Measurements from ENCODE around the gene PACRG.

PACRG gene

DNA sequence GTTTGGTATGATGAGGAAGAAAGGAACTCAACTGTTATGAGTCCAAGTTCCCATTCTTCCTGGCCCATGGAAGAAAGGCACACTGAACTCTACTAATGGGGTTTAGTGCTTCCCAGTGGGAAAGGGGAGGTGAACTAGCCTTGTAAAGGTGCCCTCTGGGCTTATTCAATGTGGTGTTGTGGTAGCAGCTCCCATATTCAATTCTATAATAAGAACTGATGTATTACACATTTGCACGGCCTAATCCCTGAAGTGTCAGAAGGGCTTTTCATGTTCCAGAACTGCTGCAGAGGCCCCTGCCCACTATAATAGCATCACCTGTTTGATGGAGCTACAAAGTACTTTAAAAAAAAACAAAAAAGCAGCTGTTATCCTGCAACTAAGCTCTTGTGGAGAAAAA lies 17.4 kb upstream of the PACRG start:
- DNase-seq (ENCODE audit: low read depth in 2 of 2) = no peak

DNA sequence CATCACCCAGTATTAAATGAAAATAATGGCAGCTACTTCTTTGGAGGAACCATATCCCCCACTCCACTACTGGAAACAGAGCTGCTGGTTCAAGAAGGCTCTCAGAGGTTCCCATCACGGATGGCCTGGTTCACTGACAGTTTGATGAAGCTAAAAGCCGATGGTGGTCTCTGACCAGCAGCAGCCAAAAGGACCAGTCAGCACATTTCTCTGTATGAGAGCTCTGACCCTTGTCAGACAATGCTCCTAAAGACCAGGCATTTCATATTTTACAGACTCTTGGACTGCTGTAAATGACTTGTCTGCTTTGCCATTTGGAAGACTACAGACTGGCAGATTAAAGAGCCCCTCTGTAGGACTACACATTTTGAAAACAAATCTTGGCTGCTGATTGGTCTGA lies 16.8 kb upstream of the PACRG start:
- DNase-seq (ENCODE audit: low read depth in 2 of 2) = no peak

DNA sequence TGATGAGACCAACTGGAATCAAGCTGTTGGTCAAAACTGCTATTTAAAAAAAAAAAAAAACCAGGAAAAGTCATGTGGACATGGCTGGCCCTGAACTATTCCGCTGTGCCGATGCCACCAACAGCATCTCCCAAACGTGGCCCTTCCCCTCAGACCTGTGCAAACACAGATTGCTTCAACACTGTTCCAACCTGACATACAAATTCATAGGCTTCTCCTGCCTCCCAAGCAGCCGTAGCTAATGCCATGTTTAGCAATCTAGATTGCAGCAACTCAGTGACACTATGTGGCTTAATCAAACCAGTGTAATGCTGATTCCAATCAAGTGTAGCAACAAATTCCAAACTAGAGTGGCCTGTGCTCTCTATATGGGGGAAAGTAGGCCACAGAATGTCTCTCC lies 16.4 kb upstream of the PACRG start:
- no peak for DNase-seq (ENCODE audit: low read depth in 2 of 2)

DNA sequence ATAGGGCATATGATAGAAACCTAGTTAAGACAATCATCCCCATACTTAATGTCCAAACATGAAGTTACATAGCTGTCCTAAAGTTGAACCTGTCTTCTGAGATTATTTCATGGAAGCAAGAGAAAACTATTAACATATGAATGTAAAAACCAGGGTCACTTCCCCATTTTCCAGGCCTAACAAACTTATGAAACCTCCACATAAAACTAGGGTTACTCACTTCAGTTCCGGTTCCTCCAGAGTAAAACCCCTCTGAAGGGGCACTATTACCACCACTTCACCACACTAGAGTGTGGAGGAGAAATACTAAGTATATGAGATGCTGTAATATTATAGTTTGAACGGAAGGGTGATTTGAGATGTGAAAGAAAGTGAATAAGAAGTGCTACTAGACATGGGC lies 15.1 kb upstream of the PACRG start:
- DNase-seq (ENCODE audit: low read depth in 2 of 2) = no peak

DNA sequence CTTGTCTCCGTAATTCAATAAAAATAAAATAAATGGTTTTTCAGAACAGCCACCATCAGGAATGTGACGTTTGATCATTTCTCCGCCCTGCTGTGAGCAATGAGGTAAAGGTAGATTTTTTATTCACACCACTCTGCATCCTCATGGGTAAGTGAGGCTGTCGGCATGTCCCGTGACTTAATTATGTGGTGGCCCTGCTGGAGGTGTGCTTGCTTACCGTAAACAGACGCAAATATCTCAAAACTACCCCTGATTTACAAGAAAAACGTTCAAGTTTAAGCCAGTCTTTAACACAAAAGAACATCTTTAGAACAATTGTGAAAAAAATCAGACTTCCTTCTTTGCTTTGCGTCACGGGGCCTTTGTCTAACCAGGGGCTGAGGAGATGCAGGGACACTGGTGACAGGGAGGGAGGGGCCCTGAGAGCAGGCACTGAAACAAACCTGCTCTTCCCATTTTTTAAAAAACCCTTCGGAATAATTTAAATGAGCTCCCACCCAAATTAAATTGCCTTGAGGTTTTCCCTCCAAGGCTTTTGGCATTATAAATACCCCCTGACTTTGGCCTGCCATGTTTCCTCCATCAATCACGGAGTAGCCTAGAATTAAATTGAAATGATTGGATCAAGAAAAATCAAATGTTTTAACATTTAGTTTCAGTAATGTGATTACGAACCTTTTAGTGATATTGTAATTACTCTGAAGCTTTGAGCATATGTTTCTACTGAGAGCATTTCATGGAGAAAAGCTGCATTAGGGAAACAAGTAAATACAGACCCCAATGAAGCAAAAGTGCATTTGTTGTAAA lies 13.6 kb upstream of the PACRG start:
- no peak for DNase-seq (ENCODE audit: low read depth in 2 of 2)

DNA sequence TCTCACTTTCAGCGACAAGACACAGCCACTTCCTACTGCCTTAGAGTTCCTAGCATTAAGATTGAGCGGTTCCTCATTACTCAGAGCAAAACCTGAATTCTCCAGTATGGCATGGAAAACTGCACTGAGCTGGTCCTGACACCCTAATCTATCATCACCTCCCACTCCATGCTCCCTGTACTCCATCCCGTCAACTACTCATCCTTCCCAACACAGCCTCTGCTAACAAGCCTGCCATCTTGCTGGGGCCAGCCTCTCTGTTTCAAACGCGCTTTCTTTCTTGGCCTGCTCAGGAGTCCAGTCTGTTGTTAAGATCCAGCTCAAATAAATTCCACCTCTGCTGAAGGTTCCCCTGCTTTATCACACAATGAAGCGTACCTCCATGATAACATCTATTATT lies 12.2 kb upstream of the PACRG start:
- no peak for DNase-seq (ENCODE audit: low read depth in 2 of 2)

DNA sequence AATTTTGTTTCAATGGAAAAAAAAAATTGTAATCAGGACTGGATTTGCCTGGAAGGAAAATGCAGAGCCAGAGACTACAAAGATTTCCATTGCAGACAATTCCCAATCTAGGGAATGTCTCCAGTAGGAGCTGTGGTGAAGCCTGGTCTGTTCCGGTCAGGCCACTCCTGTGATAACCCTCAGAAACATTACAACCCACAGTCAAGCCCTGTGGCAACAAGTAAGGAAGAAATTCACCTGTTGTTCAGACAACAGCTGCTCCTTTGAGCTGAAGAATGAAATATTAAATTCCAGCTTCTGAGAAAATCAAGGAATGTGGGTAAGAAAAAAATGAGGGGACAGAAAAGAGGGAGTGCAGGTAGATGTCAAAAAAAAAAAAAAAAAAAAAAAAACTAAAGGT lies 8.2 kb upstream of the PACRG start:
- no peak for DNase-seq (ENCODE audit: low read depth in 2 of 2)

DNA sequence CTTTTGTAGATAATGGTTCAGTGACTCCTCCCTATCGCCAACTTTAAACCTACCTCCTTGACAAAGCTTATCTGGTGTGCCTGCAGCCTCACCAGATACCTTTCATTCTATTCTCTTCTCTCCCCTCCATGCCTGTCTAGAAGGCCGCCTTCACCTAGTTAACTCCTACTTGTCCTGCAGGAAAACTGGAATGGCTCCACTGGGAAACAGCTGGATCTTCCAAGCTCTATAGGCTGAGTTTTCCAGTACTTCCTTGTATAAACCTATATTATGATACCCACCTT lies 6.4 kb upstream of the PACRG start:
- DNase-seq (ENCODE audit: low read depth in 2 of 2) = no peak

DNA sequence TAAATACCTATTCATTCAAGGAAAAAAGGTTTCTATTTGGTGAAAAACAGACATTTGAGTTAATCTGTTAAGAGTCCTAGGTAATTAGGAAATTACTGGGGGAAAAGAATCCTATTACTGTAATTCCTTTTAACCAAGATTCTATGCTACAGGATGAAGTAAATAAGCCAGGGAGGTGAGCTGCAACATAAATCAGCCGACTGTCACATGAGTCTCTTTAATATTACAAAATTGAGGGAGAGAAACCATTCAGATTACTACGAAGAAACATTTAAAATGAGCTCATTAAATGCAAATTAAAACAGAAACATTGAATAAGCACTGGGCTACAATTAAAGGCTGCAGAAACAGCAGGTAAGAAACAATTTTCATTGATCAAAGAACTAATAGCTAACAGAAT lies 5.5 kb upstream of the PACRG start:
- DNase-seq (ENCODE audit: low read depth in 2 of 2) = no peak

DNA sequence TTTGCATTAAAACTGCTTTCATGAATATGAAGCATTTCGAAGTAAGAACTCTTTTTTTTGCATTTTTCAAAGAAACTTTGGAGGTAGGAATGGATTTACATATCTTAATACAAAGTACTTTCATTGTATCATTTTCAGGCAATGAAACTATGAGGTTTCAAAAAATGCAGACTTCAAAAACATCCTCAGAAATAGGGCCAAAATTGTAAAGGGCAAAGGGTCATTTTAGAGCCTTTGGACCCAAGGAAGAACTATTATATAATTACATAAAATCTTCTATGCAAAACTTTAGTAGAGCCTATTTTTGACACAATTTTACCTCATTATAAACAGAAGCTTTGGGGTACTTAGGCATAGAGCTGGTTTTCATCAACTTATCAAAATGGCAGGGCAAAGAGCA lies 5.1 kb upstream of the PACRG start:
- DNase-seq (ENCODE audit: low read depth in 2 of 2) = no peak

DNA sequence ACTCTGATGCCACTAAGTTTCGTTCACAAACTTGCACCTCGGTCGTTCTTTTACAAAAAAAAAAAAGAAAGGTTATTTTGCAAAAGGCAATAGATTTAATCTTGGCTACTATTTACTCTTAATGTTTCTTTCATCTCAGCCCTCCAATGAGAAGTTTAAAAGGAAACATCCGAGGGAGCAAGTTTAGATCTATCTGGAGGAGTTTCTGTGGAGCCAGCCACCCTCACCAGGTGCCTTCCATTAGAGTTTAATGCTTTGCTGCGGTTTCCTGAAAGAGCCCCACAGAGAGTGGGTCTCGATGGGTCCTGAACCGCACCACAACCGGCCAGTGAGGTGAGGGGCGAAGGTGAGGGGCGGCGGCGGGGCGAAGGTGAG lies 840 bp upstream of the PACRG start:
- DNase-seq (ENCODE audit: low read depth in 2 of 2) = no peak

DNA sequence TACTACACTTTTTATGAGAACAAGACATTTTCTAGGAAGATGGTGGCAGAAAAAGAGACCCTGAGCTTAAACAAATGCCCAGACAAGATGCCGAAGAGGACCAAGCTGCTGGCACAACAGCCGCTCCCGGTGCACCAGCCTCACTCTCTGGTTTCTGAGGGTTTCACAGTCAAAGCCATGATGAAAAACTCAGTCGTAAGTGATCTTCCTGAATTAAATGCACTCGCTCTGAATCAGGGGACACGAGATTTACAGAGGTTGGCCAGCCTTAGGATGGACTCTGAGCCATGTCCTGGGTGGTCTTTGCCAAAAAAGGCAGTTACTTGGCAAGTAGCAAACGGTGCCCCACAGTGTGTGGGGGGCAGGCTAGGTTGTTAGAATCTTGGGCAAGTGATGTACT lies 423 bp downstream of the PACRG start:
- DNase-seq (ENCODE audit: low read depth in 2 of 2) = no peak

DNA sequence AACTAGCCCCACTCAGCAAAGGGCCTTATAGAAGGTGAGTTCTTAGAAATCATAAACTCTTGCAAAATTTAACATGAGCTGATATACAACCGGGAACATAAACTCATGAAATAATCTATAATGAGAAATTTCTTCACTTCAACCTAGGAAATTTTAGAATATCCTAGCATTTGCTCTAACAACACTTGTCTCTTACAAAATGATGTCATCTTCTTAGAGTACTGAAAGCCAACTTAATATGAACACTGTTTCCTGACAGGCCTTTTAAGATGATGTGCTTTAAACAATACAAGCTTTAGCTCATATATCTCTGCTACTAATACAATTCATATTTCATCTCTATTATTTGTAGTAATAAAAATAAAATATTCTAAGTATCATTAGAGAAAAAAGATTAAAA lies 932 bp downstream of the PACRG start:
- no peak for DNase-seq (ENCODE audit: low read depth in 2 of 2)

DNA sequence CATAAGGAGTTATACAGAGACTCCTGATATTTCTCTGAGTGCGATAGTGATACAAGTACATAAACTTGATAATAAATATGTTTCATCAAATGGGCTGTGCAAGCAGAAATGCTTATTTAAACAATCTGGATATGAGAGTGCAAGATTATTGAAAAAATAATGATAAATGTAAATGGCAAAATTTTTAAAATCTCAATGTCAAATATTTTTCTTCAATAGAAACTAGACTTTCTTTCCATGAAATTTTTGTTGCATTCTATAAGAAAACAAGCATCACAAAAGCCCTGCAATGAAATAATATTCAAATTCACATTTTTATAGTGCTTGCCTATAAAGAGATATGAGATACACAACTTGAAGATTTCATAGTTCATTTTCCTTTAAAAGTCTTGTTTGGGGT lies 2.7 kb downstream of the PACRG start:
- no peak for DNase-seq (ENCODE audit: low read depth in 2 of 2)

DNA sequence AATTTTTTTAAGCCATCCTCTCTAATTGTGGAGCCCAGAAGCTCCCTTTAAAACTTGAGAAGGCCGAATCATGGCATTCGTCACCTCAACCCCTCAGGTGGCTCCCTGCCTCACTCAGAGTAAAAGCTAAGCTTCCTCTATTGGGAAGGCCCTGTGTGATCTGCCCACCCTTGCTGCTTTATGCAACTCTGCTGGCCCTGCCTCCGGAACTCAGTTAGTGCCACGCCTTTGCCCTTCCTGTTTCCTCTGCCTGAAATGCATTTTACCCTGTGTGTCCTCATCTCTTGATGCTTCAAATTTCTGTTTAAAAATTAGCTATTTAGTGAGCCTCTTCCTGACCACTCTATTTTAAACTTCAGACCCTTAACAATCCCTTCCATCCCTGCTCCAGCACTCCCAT lies 5.7 kb downstream of the PACRG start:
- no peak for DNase-seq (ENCODE audit: low read depth in 2 of 2)

DNA sequence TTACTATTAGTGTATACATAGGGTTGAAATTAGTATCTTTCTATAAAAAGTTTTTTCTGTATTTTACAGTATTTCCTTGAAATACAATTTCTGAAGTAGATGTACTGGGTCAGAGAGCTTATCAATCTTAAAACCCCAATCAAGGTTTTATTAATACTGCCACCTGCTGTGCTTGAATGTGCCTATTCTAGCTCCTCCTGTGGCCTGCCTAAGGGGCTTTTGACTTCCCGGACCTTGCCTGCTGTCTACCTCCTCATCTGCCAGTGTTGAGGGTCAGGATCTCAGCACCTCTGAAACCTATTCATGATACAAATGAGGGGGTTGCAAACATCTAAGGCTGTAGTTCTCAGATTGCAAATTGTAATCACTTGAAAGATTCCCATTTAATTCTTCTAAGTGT lies 9.2 kb downstream of the PACRG start:
- no peak for DNase-seq (ENCODE audit: low read depth in 2 of 2)

DNA sequence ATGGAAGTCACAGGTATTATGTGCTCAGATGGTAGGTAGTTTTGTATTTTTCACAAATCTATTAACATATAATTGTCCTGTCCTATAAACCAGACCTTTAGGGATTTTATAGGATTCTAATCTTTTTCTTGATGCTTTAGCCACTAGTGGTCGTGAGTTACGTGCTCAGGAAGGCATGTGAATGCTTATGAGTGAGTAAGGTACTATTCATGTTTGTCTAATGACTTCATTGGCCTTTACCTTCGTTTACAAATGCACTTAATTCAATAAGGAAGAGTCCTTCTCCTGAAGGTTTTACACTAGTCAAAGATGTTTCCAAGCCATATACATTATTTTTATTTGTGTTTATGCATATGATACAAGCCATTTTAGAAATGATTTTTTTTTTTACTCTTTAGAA lies 23.0 kb downstream of the PACRG start:
- DNase-seq (ENCODE audit: low read depth in 2 of 2) = no peak

DNA sequence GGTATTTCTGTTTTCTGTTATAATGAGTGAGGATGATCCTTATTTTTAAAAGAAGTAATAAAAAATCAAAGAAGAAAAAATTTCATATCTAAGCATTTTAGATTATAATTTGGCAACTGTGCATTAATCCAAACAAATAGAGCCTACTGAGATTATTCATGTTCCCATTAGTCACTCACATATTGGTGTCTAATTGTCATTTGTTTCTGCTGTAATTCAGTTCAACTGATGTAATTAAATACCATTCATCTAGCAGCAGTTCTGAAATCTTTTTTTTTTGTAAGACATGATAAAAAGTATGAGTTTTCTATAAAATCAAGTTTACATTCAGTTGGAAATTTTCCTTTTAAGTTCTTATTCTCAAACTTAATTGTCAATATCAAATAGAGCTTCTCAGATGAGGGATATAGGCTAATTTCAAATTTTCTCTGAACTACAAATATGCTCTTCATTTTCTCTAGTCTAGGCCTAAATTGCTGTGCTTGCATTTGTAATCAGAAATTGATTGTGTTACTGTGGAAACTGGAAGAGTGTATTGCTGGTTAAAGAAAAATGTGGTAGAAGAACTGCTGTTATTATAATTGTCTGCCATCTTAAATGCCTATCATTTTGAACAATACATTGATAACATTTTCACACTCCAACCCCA lies 23.6 kb downstream of the PACRG start:
- DNase-seq (ENCODE audit: low read depth in 2 of 2) = no peak

DNA sequence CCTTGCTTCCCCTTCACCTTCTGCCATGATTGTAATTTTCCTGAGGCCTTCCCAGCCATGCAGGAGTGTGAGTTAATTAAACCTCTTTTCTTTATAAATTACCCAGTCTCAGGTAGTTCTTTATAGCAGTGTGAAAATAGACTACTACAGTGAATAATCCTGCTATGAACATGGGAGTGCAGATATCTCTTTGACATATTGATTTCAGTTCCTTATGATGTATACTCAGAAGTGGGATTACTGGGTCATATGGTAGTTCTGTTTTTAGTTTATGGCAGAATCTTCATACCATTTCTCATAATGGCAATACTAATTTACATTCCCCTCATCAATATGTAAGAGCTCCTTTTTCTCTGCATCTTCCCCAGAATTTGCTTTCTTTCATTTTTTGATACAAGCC lies 26.0 kb downstream of the PACRG start:
- no peak for DNase-seq (ENCODE audit: low read depth in 2 of 2)

DNA sequence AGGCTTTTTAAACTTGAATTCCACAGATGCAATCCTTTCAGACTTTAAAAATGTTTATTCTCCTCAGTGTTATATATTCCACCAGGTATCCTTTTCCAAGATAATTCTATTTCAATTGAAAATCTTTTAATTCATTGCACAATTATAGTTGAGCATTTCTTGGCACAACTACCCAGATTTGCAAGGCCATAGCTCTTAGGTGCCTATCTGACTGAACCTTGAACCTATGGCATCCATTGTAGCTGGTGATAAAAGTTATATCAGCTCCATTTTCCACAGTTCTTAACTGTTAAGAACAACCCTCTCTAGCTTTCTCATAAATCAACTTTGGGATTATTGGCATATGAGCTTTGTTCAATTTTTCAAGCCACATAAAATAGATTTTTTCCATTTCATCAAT lies 42.4 kb downstream of the PACRG start:
- DNase-seq (ENCODE audit: low read depth in 2 of 2) = no peak

DNA sequence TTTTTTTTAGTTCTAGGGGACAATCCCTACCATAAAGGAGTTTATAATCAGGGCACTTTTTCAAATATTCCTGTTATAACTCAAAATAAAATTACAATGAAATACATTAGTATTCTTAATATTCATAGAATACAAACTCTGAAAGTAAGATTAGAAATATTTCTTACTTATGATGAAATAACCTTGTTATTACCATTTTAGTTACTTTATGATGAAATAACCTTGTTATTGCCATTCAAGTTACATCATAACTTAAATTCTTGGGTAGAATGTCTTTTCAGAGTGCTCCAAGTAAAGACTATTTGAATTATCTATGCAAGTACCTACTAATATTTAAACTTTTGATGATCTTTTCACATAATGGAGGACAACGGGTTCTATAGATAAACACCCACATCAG lies 43.2 kb downstream of the PACRG start:
- no peak for DNase-seq (ENCODE audit: low read depth in 2 of 2)

DNA sequence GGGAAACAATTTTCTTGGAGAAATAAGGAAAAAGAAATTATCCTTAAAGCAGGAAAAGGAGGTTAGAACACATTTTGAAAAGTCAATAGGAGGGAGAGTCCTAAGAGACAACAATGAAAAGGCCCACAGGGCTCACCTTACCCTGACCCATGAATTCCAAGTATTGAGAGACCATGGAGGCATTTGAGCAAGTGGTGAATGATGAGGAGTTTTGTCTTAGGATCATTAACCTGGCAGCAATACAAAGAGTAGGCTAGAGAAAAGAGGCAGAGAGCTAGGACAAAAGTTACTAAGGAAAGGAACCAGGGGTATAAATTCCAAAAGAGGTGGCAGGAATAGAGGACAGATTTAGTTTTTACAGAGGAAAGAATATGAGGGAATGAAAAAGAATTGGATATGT lies 44.7 kb downstream of the PACRG start:
- no peak for DNase-seq (ENCODE audit: low read depth in 2 of 2)

DNA sequence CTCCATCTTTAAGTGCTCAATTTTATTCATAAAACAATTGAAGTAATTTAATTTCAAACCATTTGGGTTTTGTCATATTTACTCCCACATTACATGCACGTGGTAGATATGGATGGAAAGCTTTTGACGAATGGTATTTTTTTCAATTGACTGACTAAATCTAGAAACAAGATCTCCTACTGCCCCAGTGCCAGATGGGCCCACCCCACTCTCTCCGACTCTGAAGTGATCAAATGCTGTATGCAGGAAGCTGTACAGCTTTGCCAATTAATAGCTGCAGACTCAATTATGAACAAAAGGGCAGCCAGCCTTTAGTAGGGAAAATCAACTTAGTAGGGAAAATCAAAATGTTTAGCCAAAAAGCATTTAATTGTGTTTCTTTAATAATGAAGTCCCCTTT lies 46.2 kb downstream of the PACRG start:
- no peak for DNase-seq (ENCODE audit: low read depth in 2 of 2)

DNA sequence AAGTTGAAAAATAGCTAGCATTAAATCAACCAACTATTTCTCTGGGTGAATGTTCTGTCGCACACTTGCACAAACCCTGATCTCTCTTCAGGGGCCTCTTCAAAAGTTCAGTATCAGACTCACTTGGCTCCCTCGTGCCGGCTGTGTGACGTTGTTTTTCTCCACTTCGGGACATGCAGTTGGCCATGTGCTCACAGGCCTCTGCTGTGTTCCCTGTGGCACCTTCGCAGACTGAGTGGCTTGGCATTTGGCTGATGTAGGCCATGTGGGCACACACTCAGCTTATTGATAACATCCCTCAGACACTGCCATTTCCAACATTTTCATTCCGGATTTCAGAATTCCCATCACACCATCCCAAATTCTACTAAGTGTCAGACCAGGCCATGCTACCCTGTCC lies 49.3 kb downstream of the PACRG start:
- DNase-seq (ENCODE audit: low read depth in 2 of 2) = no peak

Data from activated CD4-positive, alpha-beta T cell treated with anti-CD3 and anti-CD28 coated beads for 24 hours (primary cell).